HepG2 (cell line): Measurements from ENCODE around the gene AFF4. TPM values are rescaled to one million over a fixed set of nuclear protein-coding genes. Genes with fewer than 3 reads are reported as not detected.
A peak's percentile ranks its signal among the peaks of the same experiment; 100 is the strongest.

ENCODE experiments used
- BRCA1 ChIP-seq: sonication (generic); formaldehyde crosslinking; IDR thresholded peaks from 2 replicates; pipeline ENCODE4 v1.4.0; 2020; ENCODE audit warnings: missing genetic modification reagents
- CEBPG ChIP-seq: IDR thresholded peaks from 2 replicates; pipeline ENCODE4 v1.6.1; 2016
- DNMT1 ChIP-seq: sonication (generic); formaldehyde crosslinking; IDR thresholded peaks from 2 replicates; pipeline ENCODE4 v1.5.1; 2020; ENCODE audit warnings: mild to moderate bottlenecking, missing genetic modification reagents
- FOXP1 ChIP-seq, 2 experiments: fragments of 450-650 bp in 1 of 2; IDR thresholded peaks; 2 replicates each; pipeline ENCODE4 v1.6.1; 2017 to 2018; ENCODE audit warnings: antibody characterized with exemption in 1 of 2
- HDAC2 ChIP-seq: sonication (generic); formaldehyde crosslinking; IDR thresholded peaks from 2 replicates; pipeline ENCODE4 v1.4.0; 2020; ENCODE audit warnings: missing genetic modification reagents
- HHEX ChIP-seq: IDR thresholded peaks from 2 replicates; pipeline ENCODE4 v1.6.1; 2016; ENCODE audit warnings: control low read depth
- HOXD1 ChIP-seq: sonication (generic); formaldehyde crosslinking; IDR thresholded peaks from 2 replicates; pipeline ENCODE4 v1.5.0; 2020; ENCODE audit warnings: missing genetic modification reagents
- KDM6A ChIP-seq: IDR thresholded peaks from 2 replicates; pipeline ENCODE4 v1.6.1; 2016; ENCODE audit warnings: low read depth
- NCOR1 ChIP-seq: fragments of 200-600 bp; sonication (generic); IDR thresholded peaks from 2 replicates; pipeline ENCODE4 v1.7.0; 2017; ENCODE audit warnings: antibody characterized with exemption, low read length, borderline replicate concordance
- PITX1 ChIP-seq: sonication (generic); formaldehyde crosslinking; IDR thresholded peaks from 2 replicates; pipeline ENCODE4 v1.5.1; 2020; ENCODE audit warnings: mild to moderate bottlenecking, missing genetic modification reagents
- PTBP1 ChIP-seq: fragments of 200-400 bp; formaldehyde crosslinking; IDR thresholded peaks from 2 replicates; pipeline ENCODE4 v1.6.1; 2018; ENCODE audit warnings: low read length, low read depth; ENCODE audit not compliant: poor library complexity, severe bottlenecking
- SIN3A ChIP-seq: IDR thresholded peaks from 2 replicates; pipeline ENCODE4 v1.6.1; 2011; ENCODE audit warnings: low read depth, mild to moderate bottlenecking, control low read depth, low read length, borderline replicate concordance
- SMAD1 ChIP-seq: sonication (generic); formaldehyde crosslinking; IDR thresholded peaks from 2 replicates; pipeline ENCODE4 v1.4.0; 2020; ENCODE audit warnings: missing genetic modification reagents, low read depth, mild to moderate bottlenecking, borderline replicate concordance
- WIZ ChIP-seq: sonication (generic); formaldehyde crosslinking; IDR thresholded peaks from 2 replicates; pipeline ENCODE4 v1.5.1; 2020; ENCODE audit warnings: mild to moderate bottlenecking, missing genetic modification reagents
- YEATS4 ChIP-seq: sonication (generic); formaldehyde crosslinking; IDR thresholded peaks from 2 replicates; pipeline ENCODE4 v1.4.0; 2020; ENCODE audit warnings: missing genetic modification reagents, borderline replicate concordance
- ZFP36L1 ChIP-seq: sonication (generic); formaldehyde crosslinking; IDR thresholded peaks from 2 replicates; pipeline ENCODE4 v1.8.0; 2022; ENCODE audit warnings: mild to moderate bottlenecking, missing genetic modification reagents, moderate library complexity
- ZFYVE20 ChIP-seq: sonication (generic); formaldehyde crosslinking; IDR thresholded peaks from 2 replicates; pipeline ENCODE4 v1.8.0; 2023; ENCODE audit warnings: low read depth, mild to moderate bottlenecking, moderate library complexity, missing genetic modification reagents, borderline replicate concordance
- ZNF234 ChIP-seq: sonication (generic); formaldehyde crosslinking; conservative IDR thresholded peaks from 2 replicates; pipeline ENCODE4 v1.5.1; 2020; ENCODE audit warnings: mild to moderate bottlenecking, missing genetic modification reagents
- ZNF24 ChIP-seq: fragments of 450-650 bp; IDR thresholded peaks from 2 replicates; pipeline ENCODE4 v1.6.1; 2017; ENCODE audit warnings: antibody characterized with exemption, mild to moderate bottlenecking
- ZNF431 ChIP-seq: sonication (generic); formaldehyde crosslinking; IDR thresholded peaks from 2 replicates; pipeline ENCODE4 v1.9.0; 2022; ENCODE audit warnings: missing genetic modification reagents, low read depth, mild to moderate bottlenecking, borderline replicate concordance
- ZNF501 ChIP-seq: sonication (generic); formaldehyde crosslinking; IDR thresholded peaks from 2 replicates; pipeline ENCODE4 v1.5.1; 2020; ENCODE audit warnings: mild to moderate bottlenecking, moderate library complexity, missing genetic modification reagents
- ZNF510 ChIP-seq: sonication (generic); formaldehyde crosslinking; IDR thresholded peaks from 2 replicates; pipeline ENCODE4 v1.4.0; 2020; ENCODE audit warnings: low read depth, mild to moderate bottlenecking, missing genetic modification reagents
- ZNF547 ChIP-seq: sonication (generic); formaldehyde crosslinking; IDR thresholded peaks from 2 replicates; pipeline ENCODE4 v1.5.1; 2020; ENCODE audit warnings: mild to moderate bottlenecking, missing genetic modification reagents
- polyA plus RNA-seq, 8 experiments: library from polyadenylated mRNA; depleted of rRNA in 3 of 8; stranded (reverse) in 7 of 8; unstranded in 1 of 8; fragments of >200 nt; fragmentation: Illumina TruSeq in 4 of 8; extraction: Trizol in 4 of 8; gene quantifications; 2 replicates each; pipeline versions ENCODE4 v1.2.1 to v1.2.3, GENCODE V29; 2011 to 2016; ENCODE audit warnings: low read depth in 4 of 8, missing spikeins in 1 of 8, mixed read lengths in 1 of 8; ENCODE audit not compliant: insufficient read depth in 1 of 8
- total RNA-seq, 5 experiments: library from RNA; depleted of rRNA; stranded (reverse); fragments of >200 nt; fragmentation: Illumina TruSeq; extraction: Trizol; gene quantifications; 2 replicates each; pipeline ENCODE4 v1.2.3, GENCODE V29; 2016; ENCODE audit warnings: low read depth in 1 of 5
- TF ChIP-seq, protein P1 (sequence below): sonication (generic); formaldehyde crosslinking; IDR thresholded peaks from 2 replicates; pipeline ENCODE4 v1.8.0; 2023; ENCODE audit warnings: mild to moderate bottlenecking, missing genetic modification reagents
- TF ChIP-seq, protein P2 (sequence below): sonication (generic); formaldehyde crosslinking; IDR thresholded peaks from 2 replicates; pipeline ENCODE4 v1.4.0; 2020; ENCODE audit warnings: missing genetic modification reagents

AFF4 gene
- total and polyA plus RNA-seq, 2 of the 13 experiments (the other 11 are each of a cell fraction or from before 2014, with no cell fraction given): 22.1 to 25.5 TPM

DNA sequence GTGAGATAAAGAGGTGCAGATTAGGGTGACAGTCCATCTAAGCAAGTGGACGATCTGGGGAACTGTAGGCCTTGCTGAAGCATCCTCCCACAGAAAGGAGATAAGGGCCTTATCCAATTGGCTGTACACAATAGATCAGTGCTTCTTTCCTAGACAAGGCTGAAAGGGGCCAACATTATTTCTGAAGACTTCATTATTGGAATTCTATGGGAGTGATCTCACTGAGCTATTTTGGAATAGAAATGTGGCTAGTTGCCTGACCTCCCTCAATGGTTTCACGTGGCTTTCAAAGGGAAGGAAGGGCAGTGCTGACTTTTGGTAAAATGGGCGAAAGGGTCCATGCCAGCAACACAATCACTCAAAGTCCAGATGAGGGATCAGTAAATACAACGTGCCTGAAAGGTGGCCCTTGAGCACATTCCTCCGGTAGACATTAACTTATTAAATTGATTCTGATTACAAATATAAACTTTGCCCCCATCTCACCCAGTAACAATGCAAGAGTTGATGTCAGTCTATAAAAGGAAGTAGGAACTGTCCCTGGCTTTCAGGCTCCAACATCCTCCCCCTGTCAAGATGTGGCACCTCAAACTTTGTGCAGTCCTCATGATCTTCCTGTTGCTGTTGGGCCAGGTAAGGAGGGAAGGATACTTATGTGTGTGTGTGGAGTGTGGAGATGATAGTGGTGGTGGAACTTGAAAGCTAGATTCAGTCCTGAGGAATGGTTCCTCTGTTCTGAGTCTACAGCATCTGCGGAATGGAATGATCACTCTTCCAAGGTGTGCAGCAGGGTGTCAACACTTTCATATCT, 90.1 kb downstream of the AFF4 start, which contains the start of gene LEAP2 (continued):
- TF ChIP-seq PITX1 (no peak; the same call in none of the 2 replicates), SIN3A (peak; percentile 26; the same call in 1 of the 2 replicates), ZFP36L1 (CRISPR knock-in tag) (0 out of 2 replicates have a peak, but pooled peaks have one; percentile 17), ZFYVE20 (CRISPR knock-in tag) (no peak), PTBP1 (no peak), HDAC2 (CRISPR knock-in tag) (peak; percentile 75), ZNF547 (CRISPR knock-in tag) (no peak), ZNF431 (peak; percentile 15; the same call in 1 of the 2 replicates), BRCA1 (CRISPR knock-in tag) (peak; percentile 3; the same call in 1 of the 2 replicates), NCOR1 (peak; percentile 98), HOXD1 (0 out of 2 replicates have a peak, but pooled peaks have one; percentile 44), WIZ (CRISPR knock-in tag) (peak; percentile 94), FOXP1 (IDR thresholded peaks at IDR 0.05) (no peak), FOXP1 (CRISPR knock-in tag; IDR thresholded peaks at IDR 0.05) (peak; percentile 78), YEATS4 (peak; percentile 35; the same call in 1 of the 2 replicates), ZNF24 (no peak; the same call in 1 of the 2 replicates), ZNF501 (CRISPR knock-in tag) (peak; percentile 62; the same call in 1 of the 2 replicates), DNMT1 (CRISPR knock-in tag) (0 out of 2 replicates have a peak, but pooled peaks have one; percentile 65), SMAD1 (no peak), HHEX (CRISPR knock-in tag) (peak; percentile 79), ZNF234 (CRISPR knock-in tag) (0 out of 2 replicates have a peak, but pooled peaks have one; percentile 62), CEBPG (CRISPR knock-in tag) (peak; percentile 55; the same call in 1 of the 2 replicates), KDM6A (peak; percentile 82; the same call in 1 of the 2 replicates), ZNF510 (CRISPR knock-in tag) (peak; percentile 55; the same call in 1 of the 2 replicates)
- TF ChIP-seq, protein P1, sequence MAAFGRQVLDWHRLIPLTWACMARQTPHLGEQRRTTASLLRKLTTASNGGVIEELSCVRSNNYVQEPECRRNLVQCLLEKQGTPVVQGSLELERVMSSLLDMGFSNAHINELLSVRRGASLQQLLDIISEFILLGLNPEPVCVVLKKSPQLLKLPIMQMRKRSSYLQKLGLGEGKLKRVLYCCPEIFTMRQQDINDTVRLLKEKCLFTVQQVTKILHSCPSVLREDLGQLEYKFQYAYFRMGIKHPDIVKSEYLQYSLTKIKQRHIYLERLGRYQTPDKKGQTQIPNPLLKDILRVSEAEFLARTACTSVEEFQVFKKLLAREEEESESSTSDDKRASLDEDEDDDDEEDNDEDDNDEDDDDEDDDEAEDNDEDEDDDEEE (CRISPR knock-in tag): no peak; the same call in 1 of the 2 replicates
- TF ChIP-seq, protein P2, sequence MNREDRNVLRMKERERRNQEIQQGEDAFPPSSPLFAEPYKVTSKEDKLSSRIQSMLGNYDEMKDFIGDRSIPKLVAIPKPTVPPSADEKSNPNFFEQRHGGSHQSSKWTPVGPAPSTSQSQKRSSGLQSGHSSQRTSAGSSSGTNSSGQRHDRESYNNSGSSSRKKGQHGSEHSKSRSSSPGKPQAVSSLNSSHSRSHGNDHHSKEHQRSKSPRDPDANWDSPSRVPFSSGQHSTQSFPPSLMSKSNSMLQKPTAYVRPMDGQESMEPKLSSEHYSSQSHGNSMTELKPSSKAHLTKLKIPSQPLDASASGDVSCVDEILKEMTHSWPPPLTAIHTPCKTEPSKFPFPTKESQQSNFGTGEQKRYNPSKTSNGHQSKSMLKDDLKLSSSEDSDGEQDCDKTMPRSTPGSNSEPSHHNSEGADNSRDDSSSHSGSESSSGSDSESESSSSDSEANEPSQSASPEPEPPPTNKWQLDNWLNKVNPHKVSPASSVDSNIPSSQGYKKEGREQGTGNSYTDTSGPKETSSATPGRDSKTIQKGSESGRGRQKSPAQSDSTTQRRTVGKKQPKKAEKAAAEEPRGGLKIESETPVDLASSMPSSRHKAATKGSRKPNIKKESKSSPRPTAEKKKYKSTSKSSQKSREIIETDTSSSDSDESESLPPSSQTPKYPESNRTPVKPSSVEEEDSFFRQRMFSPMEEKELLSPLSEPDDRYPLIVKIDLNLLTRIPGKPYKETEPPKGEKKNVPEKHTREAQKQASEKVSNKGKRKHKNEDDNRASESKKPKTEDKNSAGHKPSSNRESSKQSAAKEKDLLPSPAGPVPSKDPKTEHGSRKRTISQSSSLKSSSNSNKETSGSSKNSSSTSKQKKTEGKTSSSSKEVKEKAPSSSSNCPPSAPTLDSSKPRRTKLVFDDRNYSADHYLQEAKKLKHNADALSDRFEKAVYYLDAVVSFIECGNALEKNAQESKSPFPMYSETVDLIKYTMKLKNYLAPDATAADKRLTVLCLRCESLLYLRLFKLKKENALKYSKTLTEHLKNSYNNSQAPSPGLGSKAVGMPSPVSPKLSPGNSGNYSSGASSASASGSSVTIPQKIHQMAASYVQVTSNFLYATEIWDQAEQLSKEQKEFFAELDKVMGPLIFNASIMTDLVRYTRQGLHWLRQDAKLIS (CRISPR knock-in tag): peak; percentile 59; the same call in 1 of the 2 replicates
